RWPE2 (cell line): ENCODE measurements around the gene ATP1A2.
A peak's percentile ranks its signal among the peaks of the same experiment; 100 is the strongest.

Experiments used
- ATAC-seq: fragments of 200-7000 bp; cut with Tn5 transposase; 3 replicates; pipeline ENCODE4 v1.9.1; 2021; ENCODE audit warnings: low read depth
- DNase-seq: peaks from one replicate; pipeline ENCODE4 v3.0.0-alpha.2; 2020; ENCODE audit warnings: low spot score
- H3K27ac ChIP-seq: fragments of 450-650 bp; 2 replicates; pipeline ENCODE4 v1.5.1; 2017; ENCODE audit warnings: mild to moderate bottlenecking; ENCODE audit not compliant: poor library complexity, severe bottlenecking
- H3K27me3 ChIP-seq: fragments of 250-450 bp; sonication (Bioruptor Pico); 2 replicates; pipeline ENCODE4 v1.5.1; 2021; ENCODE audit warnings: mild to moderate bottlenecking, moderate library complexity; ENCODE audit not compliant: insufficient read depth, poor library complexity, severe bottlenecking
- H3K36me3 ChIP-seq: fragments of 250-450 bp; sonication (Bioruptor Pico); 2 replicates; pipeline ENCODE4 v1.5.1; 2020; ENCODE audit warnings: low read depth, mild to moderate bottlenecking, moderate library complexity
- H3K4me1 ChIP-seq: fragments of 250-450 bp; sonication (Bioruptor Pico); 2 replicates; pipeline ENCODE4 v1.5.1; 2021; ENCODE audit warnings: mild to moderate bottlenecking, moderate library complexity; ENCODE audit not compliant: insufficient read depth, poor library complexity, severe bottlenecking
- H3K4me3 ChIP-seq: fragments of 250-450 bp; sonication (Bioruptor Pico); 2 replicates; pipeline ENCODE4 v1.5.1; 2021; ENCODE audit warnings: mild to moderate bottlenecking, moderate library complexity; ENCODE audit not compliant: severe bottlenecking
- H3K9me3 ChIP-seq: fragments of 250-450 bp; sonication (Bioruptor Pico); 2 replicates; pipeline ENCODE4 v1.5.1; 2021; ENCODE audit warnings: mild to moderate bottlenecking, moderate library complexity; ENCODE audit not compliant: severe bottlenecking
- TF ChIP-seq, protein P1 (sequence below): fragments of 450-650 bp; IDR thresholded peaks from one replicate; pipeline ENCODE4 v1.5.1; 2017; ENCODE audit warnings: mild to moderate bottlenecking, moderate library complexity; ENCODE audit not compliant: poor library complexity, severe bottlenecking

Gene ATP1A2

DNA sequence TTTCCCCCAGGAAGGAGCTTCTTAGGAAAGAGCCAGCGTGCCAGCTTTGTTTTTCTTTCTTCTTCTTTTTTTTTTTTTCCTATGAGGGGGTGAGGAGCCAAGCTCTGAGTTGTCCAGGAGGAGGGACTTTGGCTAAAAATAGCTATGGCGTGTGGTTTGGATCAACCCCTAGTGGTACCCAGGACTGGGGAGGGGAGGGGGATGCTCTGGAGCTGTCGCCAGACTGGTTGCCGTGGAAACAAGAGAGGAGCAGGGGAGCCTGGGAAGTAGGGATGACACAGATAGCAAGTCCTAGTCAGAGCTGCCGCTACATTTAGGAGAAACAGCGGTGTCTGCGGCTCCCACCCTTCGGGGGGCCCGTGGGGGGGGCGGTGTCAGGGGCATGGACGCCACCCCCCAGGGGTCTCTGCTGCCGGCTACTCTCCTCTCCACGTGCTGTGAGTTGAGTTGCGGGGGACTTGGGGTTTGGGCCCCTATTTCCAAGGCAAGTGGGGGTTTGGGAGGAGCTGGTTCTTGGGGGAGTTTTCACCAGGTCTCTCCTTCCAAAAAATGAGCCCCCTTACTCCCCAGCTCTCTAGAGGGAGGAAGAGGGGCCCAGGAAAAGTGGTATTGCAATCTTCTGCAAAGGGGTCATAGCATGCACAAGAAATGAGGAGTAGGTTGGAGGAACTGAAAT is 34.2 kb upstream of the ATP1A2 start, which contains the start of gene KCNJ9:
Gene KCNJ9 (plus strand): TSS at position 278 of the 676 bp plus-strand sequence. CDS start 2,493 bp downstream, outside the sequence.
- H3K4me3 ChIP-seq, result no peak within 1 kb of the TSS
- peaks cover 49% of the 10 kb centered on the region for H3K27me3 ChIP-seq
- DNase-seq (no peak), ATAC-seq (no peak)
- no peaks in the 10 kb centered on the region for H3K4me1 ChIP-seq
- TF ChIP-seq, protein P1, sequence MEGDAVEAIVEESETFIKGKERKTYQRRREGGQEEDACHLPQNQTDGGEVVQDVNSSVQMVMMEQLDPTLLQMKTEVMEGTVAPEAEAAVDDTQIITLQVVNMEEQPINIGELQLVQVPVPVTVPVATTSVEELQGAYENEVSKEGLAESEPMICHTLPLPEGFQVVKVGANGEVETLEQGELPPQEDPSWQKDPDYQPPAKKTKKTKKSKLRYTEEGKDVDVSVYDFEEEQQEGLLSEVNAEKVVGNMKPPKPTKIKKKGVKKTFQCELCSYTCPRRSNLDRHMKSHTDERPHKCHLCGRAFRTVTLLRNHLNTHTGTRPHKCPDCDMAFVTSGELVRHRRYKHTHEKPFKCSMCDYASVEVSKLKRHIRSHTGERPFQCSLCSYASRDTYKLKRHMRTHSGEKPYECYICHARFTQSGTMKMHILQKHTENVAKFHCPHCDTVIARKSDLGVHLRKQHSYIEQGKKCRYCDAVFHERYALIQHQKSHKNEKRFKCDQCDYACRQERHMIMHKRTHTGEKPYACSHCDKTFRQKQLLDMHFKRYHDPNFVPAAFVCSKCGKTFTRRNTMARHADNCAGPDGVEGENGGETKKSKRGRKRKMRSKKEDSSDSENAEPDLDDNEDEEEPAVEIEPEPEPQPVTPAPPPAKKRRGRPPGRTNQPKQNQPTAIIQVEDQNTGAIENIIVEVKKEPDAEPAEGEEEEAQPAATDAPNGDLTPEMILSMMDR, result no peak
- no peak within 1 kb of the TSS for H3K27ac ChIP-seq
- H3K36me3 ChIP-seq, result no peaks in the 10 kb centered on the region
- no peaks in the 10 kb centered on the region for H3K9me3 ChIP-seq

DNA sequence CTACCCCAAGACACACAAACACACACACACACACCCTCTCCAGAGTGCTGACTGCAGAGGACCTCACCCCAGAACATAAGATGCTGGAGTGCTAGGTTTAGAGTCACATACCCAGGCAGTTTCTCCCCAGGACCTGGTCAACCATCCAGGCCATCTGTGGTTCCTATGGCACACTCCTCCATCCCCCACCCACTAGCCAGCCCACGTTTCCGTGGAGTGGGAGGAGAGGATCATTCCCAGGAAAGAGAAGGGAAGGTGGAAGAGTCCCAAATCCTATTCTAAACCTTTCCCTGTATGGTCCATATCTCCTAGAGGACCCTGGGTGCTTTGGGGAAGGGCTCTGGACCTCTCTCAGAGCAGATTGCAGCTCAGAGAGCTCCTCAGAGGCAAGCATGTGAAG is 33.1 kb upstream of the ATP1A2 start:
- Histone ChIP-seq H3K36me3 (no peaks in the 10 kb centered on the region), H3K4me1 (no peaks in the 10 kb centered on the region), H3K4me3 (no peak overlapping the region), H3K27me3 (peaks cover 49% of the 10 kb centered on the region), H3K9me3 (no peaks in the 10 kb centered on the region), H3K27ac (no peak overlapping the region)
- no peak for ATAC-seq
- DNase-seq, result no peak
- TF ChIP-seq, protein P1, result no peak

DNA sequence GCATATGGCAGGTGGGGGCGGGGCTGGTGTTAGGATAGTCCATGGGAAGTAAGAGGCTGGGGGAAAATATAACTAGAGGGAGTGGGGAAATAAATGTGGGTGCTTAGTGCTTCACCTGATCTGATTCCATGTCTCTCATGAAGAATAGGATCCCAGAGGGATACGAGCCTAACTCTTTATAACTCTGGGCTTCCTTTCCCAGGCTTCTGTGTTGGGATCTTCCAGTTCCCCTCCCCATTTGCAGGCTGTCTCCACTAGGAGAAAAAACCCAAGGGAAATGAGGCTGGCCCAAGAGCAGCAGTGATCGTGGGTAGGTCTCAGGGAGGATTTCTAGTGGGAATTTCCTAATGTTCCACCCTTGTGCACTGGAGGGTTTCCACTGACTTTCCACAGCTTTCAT is 32.6 kb upstream of the ATP1A2 start:
- TF ChIP-seq, protein P1, result no peak
- Histone ChIP-seq H3K9me3 (no peaks in the 10 kb centered on the region), H3K27ac (no peak overlapping the region), H3K27me3 (peaks cover 49% of the 10 kb centered on the region), H3K4me3 (no peak overlapping the region), H3K36me3 (no peaks in the 10 kb centered on the region), H3K4me1 (no peaks in the 10 kb centered on the region)
- no peak for DNase-seq
- ATAC-seq, result no peak

DNA sequence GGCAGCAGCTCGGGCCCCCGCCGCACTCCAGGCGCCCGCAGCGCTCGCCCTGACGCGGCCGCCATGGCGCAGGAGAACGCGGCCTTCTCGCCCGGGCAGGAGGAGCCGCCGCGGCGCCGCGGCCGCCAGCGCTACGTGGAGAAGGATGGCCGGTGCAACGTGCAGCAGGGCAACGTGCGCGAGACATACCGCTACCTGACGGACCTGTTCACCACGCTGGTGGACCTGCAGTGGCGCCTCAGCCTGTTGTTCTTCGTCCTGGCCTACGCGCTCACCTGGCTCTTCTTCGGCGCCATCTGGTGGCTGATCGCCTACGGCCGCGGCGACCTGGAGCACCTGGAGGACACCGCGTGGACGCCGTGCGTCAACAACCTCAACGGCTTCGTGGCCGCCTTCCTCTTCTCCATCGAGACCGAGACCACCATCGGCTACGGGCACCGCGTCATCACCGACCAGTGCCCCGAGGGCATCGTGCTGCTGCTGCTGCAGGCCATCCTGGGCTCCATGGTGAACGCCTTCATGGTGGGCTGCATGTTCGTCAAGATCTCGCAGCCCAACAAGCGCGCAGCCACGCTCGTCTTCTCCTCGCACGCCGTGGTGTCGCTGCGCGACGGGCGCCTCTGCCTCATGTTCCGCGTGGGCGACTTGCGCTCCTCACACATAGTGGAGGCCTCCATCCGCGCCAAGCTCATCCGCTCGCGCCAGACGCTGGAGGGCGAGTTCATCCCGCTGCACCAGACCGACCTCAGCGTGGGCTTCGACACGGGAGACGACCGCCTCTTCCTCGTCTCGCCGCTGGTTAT is 31.4 kb upstream of the ATP1A2 start:
- TF ChIP-seq, protein P1, result peak; percentile 90
- Histone ChIP-seq H3K4me3 (peak overlapping the region; percentile 17), H3K27ac (no peak overlapping the region), H3K9me3 (no peaks in the 10 kb centered on the region), H3K27me3 (peaks cover 44% of the 10 kb centered on the region), H3K4me1 (no peaks in the 10 kb centered on the region), H3K36me3 (no peaks in the 10 kb centered on the region)
- ATAC-seq, result peak; percentile 89
- peak; percentile 82 for DNase-seq
